Measurements from ENCODE around the gene KRTAP5-6.

Gene KRTAP5-6

GRCh38 chr11:1733716-1734640 is 37.0 kb downstream of the KRTAP5-6 start:
- no peak for DNase-seq (ENCODE audit: low read depth)

GRCh38 chr11:1734641-1735081 is 37.7 kb downstream of the KRTAP5-6 start:
- no peak for DNase-seq (ENCODE audit: low read depth)

GRCh38 chr11:1735271-1735670 is 38.3 kb downstream of the KRTAP5-6 start:
- no peak for DNase-seq (ENCODE audit: low read depth)

GRCh38 chr11:1736447-1736992 is 39.5 kb downstream of the KRTAP5-6 start:
- DNase-seq (ENCODE audit: low read depth) = no peak

- no peak for DNase-seq (ENCODE audit: low read depth)
These were observed 40.2 kb downstream of the KRTAP5-6 start for GRCh38 chr11:1737080-1737757.

- DNase-seq (ENCODE audit: low read depth) = no peak
These were observed 41.4 kb downstream of the KRTAP5-6 start for GRCh38 chr11:1738380-1738779.

- DNase-seq (ENCODE audit: low read depth) = no peak
These were observed 42.6 kb downstream of the KRTAP5-6 start for GRCh38 chr11:1739576-1739975.

- no peak for DNase-seq (ENCODE audit: low read depth)
These were observed 44.0 kb downstream of the KRTAP5-6 start for GRCh38 chr11:1740786-1741530.

- DNase-seq (ENCODE audit: low read depth) = no peak
These were observed 44.7 kb downstream of the KRTAP5-6 start for GRCh38 chr11:1741741-1742140.

- no peak for DNase-seq (ENCODE audit: low read depth)
These were observed 45.4 kb downstream of the KRTAP5-6 start for GRCh38 chr11:1742371-1742770.

GRCh38 chr11:1742869-1743584 is 46.0 kb downstream of the KRTAP5-6 start:
- DNase-seq (ENCODE audit: low read depth) = no peak

- DNase-seq (ENCODE audit: low read depth) = no peak
These were observed 46.7 kb downstream of the KRTAP5-6 start for GRCh38 chr11:1743585-1744136.

- DNase-seq (ENCODE audit: low read depth) = no peak
These were observed 47.3 kb downstream of the KRTAP5-6 start for GRCh38 chr11:1744137-1744886.

- no peak for DNase-seq (ENCODE audit: low read depth)
These were observed 48.1 kb downstream of the KRTAP5-6 start for GRCh38 chr11:1744891-1745700.

GRCh38 chr11:1745701-1746320 is 48.8 kb downstream of the KRTAP5-6 start:
- DNase-seq (ENCODE audit: low read depth) = no peak

- DNase-seq (ENCODE audit: low read depth) = no peak
These were observed 49.5 kb downstream of the KRTAP5-6 start for GRCh38 chr11:1746511-1746931.

- no peak for DNase-seq (ENCODE audit: low read depth)
These were observed 50.2 kb downstream of the KRTAP5-6 start for GRCh38 chr11:1746956-1747752.
